ENCODE measurements around the gene VSTM1.

DNA sequence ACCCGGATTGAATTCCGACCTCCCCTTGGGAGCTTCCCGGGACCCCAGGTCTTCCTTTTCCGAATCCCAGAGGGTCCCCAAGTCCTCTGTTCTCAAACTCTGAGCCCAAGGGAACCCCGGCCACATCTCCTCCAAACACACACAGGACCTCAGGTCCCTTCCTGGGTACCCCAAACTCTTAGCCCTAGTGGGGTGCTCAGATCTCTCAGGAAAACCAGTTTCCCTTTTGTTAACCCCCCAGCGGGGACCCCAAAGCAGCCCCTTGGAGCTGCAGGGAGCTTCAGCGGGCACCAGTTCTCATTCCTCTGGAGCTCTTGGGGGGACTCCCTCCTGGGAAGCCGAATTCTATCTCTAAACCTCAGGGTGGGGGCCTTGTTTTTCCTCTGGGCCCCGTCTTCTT lies 71.5 kb downstream of the VSTM1 start:
- no peak for TF ChIP-seq EP300 (IDR thresholded peaks at IDR 0.05)
- TF ChIP-seq, protein P1, sequence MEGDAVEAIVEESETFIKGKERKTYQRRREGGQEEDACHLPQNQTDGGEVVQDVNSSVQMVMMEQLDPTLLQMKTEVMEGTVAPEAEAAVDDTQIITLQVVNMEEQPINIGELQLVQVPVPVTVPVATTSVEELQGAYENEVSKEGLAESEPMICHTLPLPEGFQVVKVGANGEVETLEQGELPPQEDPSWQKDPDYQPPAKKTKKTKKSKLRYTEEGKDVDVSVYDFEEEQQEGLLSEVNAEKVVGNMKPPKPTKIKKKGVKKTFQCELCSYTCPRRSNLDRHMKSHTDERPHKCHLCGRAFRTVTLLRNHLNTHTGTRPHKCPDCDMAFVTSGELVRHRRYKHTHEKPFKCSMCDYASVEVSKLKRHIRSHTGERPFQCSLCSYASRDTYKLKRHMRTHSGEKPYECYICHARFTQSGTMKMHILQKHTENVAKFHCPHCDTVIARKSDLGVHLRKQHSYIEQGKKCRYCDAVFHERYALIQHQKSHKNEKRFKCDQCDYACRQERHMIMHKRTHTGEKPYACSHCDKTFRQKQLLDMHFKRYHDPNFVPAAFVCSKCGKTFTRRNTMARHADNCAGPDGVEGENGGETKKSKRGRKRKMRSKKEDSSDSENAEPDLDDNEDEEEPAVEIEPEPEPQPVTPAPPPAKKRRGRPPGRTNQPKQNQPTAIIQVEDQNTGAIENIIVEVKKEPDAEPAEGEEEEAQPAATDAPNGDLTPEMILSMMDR (IDR thresholded peaks at IDR 0.05): no peak
- TF ChIP-seq POLR2A (IDR thresholded peaks at IDR 0.05): no peak
- no peak for TF ChIP-seq POLR2AphosphoS5 (IDR thresholded peaks at IDR 0.05)
